Nephron progenitor cell (in vitro differentiated cells): ENCODE data around the gene SLC25A45.
A peak's percentile ranks its signal among the peaks of the same experiment; 100 is the strongest.

ENCODE experiments used
- DNase-seq: peaks from one replicate; pipeline ENCODE4 v3.0.0; 2021
- H3K27ac Mint-ChIP-seq: 2 replicates; pipeline ENCODE4 v1.8.0; 2021; ENCODE audit warnings: mild to moderate bottlenecking, moderate library complexity, mixed read lengths
- H3K27me3 Mint-ChIP-seq: 2 replicates; pipeline ENCODE4 v1.8.0; 2021; ENCODE audit warnings: mild to moderate bottlenecking, low read depth, mixed read lengths; ENCODE audit not compliant: poor library complexity
- H3K36me3 Mint-ChIP-seq: 2 replicates; pipeline ENCODE4 v1.8.0; 2021; ENCODE audit warnings: low read depth, mixed read lengths
- H3K4me1 Mint-ChIP-seq: 2 replicates; pipeline ENCODE4 v1.8.0; 2021; ENCODE audit warnings: mixed read lengths
- H3K4me3 Mint-ChIP-seq: 2 replicates; pipeline ENCODE4 v1.8.0; 2021; ENCODE audit warnings: mild to moderate bottlenecking, moderate library complexity, mixed read lengths
- H3K9me3 Mint-ChIP-seq: 2 replicates; pipeline ENCODE4 v1.8.0; 2021; ENCODE audit warnings: mild to moderate bottlenecking, moderate library complexity, mixed read lengths
- TF ChIP-seq, protein P1 (sequence below): fragments of 200-600 bp; sonication (generic); IDR thresholded peaks from 2 replicates; pipeline ENCODE4 v1.5.0; 2021; ENCODE audit warnings: antibody characterized with exemption

The SLC25A45 gene

DNA sequence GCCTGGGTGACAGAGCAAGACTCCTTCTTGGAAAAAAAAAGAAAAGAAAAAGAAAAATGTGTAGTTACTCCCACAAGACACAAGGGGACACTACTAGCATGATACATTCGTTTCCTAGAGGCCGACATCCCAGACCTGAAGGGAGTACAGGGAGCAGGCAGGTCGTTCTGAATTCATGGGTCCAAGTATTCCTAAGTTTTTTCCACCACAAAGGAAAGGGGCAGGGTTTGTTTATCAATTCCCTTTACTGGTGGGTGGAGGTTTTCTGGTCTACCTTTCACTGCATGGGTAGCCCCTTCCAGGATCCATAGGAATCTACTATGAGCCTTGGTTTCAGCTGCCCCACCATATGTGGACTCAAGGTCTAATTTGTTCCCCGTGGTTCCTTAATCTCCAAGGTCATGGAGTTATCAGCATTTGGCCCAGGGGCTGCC lies 16.1 kb downstream of the SLC25A45 start:
- TF ChIP-seq, protein P1, sequence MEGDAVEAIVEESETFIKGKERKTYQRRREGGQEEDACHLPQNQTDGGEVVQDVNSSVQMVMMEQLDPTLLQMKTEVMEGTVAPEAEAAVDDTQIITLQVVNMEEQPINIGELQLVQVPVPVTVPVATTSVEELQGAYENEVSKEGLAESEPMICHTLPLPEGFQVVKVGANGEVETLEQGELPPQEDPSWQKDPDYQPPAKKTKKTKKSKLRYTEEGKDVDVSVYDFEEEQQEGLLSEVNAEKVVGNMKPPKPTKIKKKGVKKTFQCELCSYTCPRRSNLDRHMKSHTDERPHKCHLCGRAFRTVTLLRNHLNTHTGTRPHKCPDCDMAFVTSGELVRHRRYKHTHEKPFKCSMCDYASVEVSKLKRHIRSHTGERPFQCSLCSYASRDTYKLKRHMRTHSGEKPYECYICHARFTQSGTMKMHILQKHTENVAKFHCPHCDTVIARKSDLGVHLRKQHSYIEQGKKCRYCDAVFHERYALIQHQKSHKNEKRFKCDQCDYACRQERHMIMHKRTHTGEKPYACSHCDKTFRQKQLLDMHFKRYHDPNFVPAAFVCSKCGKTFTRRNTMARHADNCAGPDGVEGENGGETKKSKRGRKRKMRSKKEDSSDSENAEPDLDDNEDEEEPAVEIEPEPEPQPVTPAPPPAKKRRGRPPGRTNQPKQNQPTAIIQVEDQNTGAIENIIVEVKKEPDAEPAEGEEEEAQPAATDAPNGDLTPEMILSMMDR: peak; percentile 79
- Mint-ChIP-seq H3K27ac (no peak overlapping the region), H3K4me1 (peaks cover 18% of the 10 kb centered on the region), H3K27me3 (peaks cover 7% of the 10 kb centered on the region), H3K4me3 (no peak overlapping the region), H3K9me3 (no peaks in the 10 kb centered on the region), H3K36me3 (no peaks in the 10 kb centered on the region)
- no peak for DNase-seq

DNA sequence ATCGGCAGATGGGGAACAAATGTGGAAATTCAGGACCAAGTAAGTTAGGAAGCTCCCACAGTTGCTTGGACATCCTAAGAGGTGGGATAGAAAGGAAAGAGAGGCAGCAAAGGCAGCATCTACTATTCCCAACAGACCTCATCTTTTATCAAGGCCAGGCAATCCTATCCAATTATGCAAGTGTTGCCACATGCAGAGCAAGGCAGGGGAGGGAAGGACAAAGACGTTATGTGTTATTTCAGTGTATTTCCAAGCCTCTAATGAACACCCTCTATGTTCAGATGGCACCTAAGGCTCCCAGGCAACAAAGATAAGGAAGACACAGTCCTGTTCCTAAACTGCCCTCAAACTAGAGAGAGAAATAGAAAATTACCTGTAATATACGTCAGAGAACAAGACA lies 18.7 kb downstream of the SLC25A45 start:
- Mint-ChIP-seq H3K4me1 (peaks cover 18% of the 10 kb centered on the region), H3K4me3 (no peak overlapping the region), H3K27me3 (peaks cover 8% of the 10 kb centered on the region), H3K36me3 (no peaks in the 10 kb centered on the region), H3K9me3 (no peaks in the 10 kb centered on the region), H3K27ac (no peak overlapping the region)
- DNase-seq: no peak
- TF ChIP-seq, protein P1: no peak

DNA sequence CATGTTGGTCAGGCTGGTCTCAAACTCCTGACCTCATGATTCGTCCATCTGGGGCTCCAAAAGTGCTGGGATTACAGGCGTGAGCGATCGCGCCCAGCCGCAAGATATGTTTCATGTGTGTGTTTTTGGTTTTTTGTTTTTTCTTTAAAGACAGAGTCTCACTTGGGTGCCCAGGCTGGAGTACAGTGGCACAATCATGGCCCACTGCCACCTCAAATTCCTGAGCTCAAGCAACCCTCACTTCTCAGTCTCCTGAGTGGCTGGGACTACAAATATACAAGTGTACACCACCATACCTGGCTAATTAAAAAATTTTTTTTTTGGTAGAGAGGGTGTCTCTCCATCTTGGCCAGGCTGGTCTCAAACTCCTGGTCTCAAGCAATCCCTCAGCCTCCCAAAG lies 19.5 kb downstream of the SLC25A45 start:
- Mint-ChIP-seq H3K9me3 (no peaks in the 10 kb centered on the region), H3K27me3 (peaks cover 16% of the 10 kb centered on the region), H3K36me3 (no peaks in the 10 kb centered on the region), H3K4me1 (peaks cover 21% of the 10 kb centered on the region), H3K4me3 (no peak overlapping the region), H3K27ac (no peak overlapping the region)
- TF ChIP-seq, protein P1: no peak
- DNase-seq: no peak

DNA sequence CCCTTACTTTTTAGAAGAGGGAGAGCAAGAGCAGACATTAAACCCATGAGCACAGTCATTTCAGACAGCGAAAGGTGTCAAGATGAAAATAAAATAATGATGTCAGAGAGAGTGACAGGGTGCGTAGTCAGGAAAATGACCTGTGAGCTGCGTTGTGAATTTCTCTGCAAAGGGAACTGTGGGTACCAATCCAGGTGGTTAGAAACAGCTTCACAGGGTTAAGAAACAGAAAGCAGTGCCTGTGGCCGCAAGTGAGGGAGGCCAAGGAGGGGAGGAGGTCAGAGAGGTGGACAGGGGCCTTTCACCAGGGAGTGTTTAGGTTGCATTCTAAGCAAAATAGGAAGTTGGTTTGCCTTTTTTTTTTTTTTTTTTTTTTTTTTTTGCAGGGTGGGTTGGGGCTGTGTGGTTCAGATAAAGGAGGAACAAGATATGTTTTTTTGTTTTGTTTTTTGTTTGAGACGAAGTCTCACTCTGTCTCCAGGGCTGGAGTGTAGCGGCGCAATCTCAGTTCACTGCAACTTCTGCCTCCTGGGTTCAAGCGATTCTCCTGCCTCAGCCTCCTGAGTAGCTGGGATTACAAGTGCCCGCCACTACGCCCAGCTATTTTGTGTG lies 20.0 kb downstream of the SLC25A45 start:
- no peak overlapping the region for H3K27ac Mint-ChIP-seq
- DNase-seq: no peak
- peaks cover 26% of the 10 kb centered on the region for H3K4me1 Mint-ChIP-seq
- H3K27me3 Mint-ChIP-seq: peaks cover 21% of the 10 kb centered on the region
- TF ChIP-seq, protein P1: no peak
- H3K4me3 Mint-ChIP-seq: no peak overlapping the region
- H3K9me3 Mint-ChIP-seq: no peaks in the 10 kb centered on the region
- H3K36me3 Mint-ChIP-seq: no peaks in the 10 kb centered on the region

DNA sequence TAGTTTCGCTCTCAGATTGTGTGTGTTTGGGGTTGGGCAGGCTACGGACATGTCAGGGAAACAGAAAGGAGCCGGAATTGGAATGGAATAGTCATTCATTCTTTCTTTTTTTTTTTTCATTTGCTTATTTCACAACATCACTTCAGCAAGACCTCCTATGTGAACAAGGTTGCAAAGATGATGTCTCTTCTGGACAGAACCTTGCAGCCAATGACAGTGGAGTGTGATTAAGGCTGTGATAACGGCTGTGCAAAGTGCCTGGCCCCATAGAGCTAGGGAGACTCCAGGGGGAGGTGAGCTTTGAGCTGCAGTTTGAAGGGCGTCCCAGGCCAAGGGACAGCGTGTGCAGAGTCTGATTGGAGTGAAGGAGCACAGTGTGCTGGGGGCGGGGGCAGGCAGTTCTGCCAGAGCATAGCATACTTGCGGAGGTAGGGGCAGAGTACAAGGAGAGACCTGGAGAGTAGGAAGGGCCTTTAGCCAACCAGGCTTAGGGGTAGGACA lies 24.5 kb downstream of the SLC25A45 start:
- H3K4me3 Mint-ChIP-seq: no peak overlapping the region
- H3K27ac Mint-ChIP-seq: no peak overlapping the region
- H3K36me3 Mint-ChIP-seq: peaks cover 2% of the 10 kb centered on the region
- peaks cover 45% of the 10 kb centered on the region for H3K4me1 Mint-ChIP-seq
- DNase-seq: no peak
- H3K27me3 Mint-ChIP-seq: peaks cover 42% of the 10 kb centered on the region
- TF ChIP-seq, protein P1: no peak
- no peaks in the 10 kb centered on the region for H3K9me3 Mint-ChIP-seq

DNA sequence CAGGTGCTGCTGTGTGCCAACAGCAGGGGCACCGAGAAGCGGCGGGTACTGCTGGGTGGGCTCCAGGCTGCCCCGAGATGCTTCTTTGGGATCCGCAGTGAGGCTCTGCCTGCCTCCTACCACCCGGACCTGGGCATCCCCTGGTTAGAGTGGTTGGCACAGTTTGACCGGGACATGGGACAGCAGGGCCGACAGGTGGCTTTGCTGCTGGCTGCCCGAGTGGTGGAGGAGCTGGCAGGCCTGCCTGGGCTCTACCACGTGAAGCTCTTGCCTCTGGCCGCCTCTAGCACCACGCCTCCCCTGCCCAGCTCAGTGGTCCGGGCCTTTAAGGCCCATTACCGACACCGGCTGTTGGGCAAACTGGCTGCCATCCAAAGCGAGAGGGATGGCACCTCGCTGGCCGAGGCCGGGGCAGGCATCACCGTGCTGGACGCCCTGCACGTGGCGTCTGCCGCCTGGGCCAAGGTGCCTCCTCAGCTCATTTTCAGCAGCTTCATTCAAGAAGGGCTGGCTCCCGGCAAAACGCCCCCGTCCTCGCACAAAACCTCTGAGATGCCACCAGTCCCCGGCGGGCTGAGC lies 26.0 kb downstream of the SLC25A45 start:
- H3K9me3 Mint-ChIP-seq: no peaks in the 10 kb centered on the region
- TF ChIP-seq, protein P1: no peak

More for the DNA sequence above, 26.0 kb downstream of the SLC25A45 start:
- H3K27me3 Mint-ChIP-seq: peaks cover 42% of the 10 kb centered on the region
- no peak overlapping the region for H3K27ac Mint-ChIP-seq
- peak overlapping the region; percentile 64 for H3K4me3 Mint-ChIP-seq
- H3K4me1 Mint-ChIP-seq: peaks cover 38% of the 10 kb centered on the region
- no peak for DNase-seq
- peaks cover 16% of the 10 kb centered on the region for H3K36me3 Mint-ChIP-seq
